GM19035 (cell line): ENCODE results near the gene GPR152.
A peak's percentile ranks its signal among the peaks of the same experiment; 100 is the strongest.
"Not testable (repeated sequence)": the region's sequence is repeated elsewhere in the genome, so short reads cannot be mapped to it uniquely, and the experiment has no call there.

Experiments used
- ATAC-seq: cut with Tn5 transposase; IDR thresholded peaks from one replicate; pipeline ENCODE4 v1.9.1; 2021; ENCODE audit not compliant: unreplicated experiment

GPR152 gene

DNA sequence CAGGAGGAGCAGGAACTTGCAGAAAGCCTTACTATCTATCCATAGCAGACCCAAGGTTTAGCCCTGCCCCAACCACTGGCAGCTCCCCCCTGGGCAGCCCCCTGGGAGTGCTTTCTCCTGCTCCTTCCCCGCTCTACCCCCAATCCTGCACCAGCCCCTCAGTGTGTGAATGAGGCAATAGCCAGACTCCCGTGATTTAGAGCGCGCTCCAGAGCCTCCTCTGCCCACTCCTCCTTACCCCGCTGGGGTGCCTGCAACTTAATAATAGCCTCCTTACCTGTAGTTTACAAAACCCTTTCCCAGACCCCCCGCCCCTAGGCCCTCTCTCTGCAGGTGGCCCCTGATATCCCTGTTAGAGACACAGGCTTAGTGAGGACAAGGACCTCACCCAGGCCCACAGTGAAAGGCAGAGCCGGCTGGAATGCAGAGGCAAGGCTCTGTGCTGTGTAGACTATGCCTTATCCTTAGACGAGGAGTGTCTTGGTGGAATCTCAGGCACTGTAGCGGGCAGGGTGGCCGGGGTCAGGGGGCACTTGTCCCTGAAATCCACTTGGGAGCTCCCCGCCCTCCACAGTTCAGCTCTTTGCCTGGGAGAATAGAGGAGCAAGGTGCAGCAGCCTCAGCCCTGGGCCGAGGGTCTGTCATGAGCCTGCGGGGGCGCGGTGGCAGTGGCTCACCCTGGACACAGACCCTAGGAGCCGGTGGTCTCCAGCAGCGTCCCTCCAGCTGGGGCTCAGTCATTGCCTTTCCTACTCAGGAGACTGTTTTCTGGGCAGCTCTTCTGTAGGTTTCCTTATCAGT lies 41.3 kb downstream of the GPR152 start:
- no peak for ATAC-seq

DNA sequence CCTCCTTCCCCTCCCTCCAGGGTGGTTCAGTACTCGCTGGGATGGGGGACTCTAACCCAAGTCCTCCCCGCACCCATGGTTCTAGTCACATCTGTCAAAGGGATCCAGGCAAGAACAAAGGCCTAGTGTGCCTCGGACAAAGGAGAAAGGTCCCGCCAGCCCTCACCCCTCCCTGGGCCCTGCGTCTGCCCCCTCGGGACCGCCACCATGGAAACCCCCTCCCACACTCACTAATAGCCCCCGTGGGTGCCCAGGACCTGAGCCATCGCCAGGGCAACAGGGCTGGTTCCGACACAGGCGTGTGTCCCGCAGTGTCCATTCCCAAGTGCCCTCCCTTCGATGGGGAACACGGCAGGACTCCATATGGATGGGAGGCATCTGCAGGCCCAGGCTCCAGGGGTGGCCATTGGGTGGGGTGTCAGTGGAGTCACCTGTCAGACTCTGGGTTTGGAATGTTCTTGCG lies 42.1 kb downstream of the GPR152 start:
- no peak for ATAC-seq

DNA sequence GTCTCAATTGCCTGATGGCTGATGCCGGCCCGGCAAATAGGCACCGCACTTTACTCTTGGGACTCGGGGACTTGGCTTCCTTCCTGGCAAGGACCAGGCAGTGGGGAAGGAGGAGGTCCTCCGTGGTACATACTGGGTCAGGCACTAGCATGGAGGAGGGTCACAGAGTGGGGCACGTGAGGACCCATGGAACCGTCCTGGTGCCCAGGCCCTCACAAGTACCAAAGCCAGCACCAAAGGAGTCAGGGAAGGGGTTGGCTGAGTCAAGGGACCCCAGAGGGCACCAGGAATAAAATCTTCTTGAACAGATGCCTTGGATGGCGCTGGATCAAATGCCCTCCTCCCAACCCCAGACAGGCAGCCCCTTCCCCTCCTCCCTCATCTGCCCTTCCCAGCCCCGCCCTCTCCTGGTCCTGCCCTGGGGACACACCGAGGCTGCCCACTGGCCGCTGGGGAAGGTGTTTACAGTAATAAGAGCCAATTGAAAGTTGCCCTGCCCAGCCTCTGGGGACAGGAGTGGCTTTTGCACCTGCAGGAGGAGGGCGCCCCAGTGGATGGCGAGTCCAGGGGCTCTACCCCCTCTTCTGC lies 42.7 kb downstream of the GPR152 start:
- no peak for ATAC-seq

DNA sequence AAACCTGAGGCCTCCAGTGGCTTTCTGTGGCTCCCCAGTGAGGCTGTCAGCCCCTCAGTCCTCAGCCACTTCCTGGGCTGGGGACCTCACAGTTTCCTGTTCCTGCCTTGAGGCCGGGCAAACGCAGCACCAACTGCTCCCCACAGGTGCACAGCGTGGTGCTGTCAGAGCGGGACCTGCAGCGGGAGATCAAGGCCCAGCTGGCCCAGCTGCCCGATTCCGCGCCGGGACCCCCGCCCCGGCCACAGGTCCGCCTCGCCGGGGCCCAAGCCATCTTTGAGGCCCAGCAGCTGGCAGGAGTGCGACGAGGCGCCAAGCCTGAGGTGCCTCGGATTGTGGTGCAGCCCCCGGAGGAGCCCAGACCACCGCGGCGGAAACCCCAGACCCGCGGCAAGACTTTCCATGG lies 43.3 kb downstream of the GPR152 start:
- peak; percentile 65 for ATAC-seq

DNA sequence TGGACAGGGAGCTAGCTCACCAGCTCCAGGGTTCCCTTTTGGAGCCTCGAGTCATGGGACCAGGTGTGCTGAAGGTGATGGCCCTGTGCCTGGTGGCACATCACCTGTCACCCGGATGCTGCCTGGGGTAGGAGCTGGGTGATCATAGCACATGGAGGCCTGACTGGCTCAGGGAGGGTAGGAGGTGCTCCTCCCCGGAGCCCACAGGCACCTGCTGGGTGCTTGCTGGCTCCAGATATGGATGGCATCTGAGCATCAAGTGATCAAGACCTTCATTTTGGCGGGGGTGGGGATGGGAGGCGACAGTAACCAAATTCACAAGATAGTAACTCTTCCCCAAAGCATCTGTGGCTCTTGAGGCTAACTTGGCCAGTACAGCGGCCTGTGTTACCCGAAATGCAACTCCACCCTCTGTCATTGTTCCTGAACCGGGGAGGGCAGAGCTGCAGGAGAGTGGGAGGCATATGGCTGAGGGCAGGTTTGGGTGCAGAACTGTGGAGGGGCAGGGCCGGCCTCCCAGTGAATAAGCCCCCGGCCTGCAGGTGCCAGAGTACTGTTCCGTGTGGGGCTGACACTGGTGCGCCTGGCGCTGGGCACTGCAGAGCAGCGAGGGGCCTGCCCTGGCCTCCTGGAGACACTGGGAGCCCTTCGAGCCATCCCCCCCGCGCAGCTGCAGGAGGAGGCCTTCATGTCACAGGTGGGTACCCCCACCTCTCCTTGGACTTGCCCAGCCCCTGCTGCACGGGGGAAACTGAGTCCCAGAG lies 43.9 kb downstream of the GPR152 start:
- peak; percentile 6 for ATAC-seq

DNA sequence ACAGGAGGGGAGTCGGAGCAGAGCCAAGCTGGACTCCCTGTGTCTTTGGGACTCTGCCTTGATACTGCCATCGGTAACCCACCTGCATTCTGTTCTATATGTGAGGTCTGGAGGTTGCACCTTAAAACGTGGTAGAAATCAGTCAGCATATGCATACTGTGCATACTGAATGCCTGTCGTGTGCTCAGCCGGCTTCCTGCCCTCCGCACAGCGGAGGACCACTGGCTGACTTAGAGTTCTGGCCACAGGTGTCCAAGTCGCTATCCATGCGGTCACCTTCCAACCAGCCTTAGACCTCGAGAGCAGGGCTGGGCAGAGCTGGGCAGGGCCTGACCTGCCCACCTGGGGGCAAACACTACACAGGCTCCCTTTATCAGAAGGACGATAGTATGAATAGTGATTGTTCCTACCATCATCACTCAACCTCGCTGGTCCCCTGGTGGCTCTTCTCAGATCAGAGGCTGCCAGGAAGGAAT lies 44.8 kb downstream of the GPR152 start:
- no peak for ATAC-seq

DNA sequence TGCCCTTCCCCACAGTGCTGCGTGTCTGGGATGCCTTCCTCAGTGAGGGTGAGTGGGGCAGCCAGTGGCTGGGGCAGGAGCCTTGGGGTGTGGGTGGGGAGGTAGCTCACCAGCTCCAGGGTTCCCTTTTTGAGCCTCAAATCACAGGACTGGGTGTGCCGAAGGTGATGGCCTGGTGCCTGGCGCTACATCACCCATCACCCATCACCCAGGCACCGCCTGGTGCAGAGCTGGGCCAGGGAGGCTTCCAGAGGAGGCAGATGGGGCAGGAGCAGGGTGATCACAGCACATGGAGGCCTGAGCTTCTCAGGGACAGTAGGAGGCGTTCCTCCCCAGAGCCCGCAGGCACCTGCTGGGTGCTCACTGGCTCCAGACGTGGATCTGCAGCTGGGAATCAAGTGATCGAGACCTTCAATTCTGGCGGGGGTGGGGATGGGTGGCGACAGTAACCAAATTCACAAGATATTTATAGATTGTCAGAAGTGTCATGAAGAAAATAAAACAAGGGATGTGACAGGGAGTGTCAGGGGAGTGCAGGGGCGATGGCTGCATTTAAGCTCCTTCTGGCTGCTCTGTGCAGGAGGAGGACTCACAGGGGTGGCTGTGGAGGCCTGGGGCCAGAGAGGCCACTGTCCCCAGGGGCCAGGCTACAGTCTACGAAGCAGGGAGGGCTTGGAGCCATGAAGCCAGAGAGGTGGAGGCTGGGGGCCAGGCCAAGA lies 45.4 kb downstream of the GPR152 start:
- no peak for ATAC-seq

DNA sequence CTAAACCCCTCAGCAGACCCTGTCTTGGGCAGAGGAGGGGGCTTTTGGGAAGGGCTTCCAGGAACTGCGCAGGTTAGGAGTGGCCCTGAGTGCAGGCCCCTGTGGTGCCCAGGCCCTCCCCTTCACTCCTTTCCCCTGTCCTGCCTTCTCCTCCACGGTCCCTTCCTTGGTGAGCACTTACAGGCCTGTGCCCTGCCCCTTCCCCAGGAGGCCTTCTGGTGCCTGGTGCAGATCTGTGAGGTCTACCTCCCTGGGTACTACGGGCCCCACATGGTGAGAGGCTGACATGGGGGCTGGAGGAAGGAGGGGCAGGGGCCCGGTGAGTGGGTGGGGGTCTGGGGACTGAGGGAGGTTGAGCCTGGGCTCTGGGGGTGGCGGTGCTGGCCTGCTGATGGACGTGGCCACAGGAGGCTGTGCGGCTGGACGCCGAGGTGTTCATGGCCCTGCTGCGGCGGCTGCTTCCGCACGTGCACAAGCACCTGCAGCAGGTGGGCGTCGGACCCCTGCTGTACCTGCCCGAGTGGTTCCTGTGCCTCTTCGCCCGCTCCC lies 46.0 kb downstream of the GPR152 start:
- no peak for ATAC-seq

DNA sequence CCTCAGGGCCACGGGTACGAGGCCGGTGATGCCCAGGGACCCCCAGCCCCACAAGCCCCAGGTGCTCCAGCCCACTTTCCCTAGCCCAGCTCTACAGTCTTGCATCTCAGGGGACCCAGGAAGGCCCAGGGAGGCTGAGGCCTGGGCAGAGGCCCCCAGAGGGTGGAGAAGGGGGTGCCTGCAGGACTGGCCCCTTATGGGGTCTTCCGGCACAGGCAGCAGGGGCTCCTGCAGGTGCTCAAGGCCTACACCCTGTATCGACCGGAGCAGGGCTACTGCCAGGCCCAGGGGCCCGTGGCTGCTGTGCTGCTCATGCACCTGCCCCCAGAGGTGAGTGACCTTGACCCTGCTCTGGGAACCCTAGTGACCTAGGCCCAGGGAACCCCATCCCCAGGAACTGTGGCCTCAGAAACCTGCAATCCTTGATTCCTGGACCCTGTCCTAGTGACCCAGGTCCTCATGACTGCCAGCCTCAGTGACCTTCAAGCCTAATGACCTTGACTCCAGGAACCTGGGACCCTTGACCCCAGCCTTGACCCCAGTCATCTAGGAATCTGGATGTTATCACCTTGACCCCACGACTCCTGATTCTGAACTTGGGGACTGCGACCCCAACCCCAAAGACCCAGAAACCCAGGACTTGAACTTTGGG lies 46.7 kb downstream of the GPR152 start:
- ATAC-seq = no peak

DNA sequence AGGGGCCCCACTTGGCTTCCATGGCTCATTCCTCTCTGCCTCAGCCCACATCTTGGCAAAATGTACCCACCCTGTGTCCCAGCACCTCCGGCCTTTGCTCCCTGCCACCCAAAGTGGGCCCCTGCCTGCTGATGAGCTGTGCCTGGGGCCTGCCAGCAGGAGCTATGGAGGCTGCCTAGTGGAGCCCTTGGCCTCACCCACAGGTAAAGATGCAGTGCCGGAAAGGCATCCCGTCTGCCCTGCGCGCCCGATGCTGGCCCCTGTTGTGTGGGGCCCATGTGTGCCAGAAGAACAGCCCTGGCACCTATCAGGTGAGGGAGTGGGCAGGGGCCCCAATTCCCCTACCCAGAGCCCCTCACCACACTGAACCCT lies 47.3 kb downstream of the GPR152 start:
- ATAC-seq = no peak

DNA sequence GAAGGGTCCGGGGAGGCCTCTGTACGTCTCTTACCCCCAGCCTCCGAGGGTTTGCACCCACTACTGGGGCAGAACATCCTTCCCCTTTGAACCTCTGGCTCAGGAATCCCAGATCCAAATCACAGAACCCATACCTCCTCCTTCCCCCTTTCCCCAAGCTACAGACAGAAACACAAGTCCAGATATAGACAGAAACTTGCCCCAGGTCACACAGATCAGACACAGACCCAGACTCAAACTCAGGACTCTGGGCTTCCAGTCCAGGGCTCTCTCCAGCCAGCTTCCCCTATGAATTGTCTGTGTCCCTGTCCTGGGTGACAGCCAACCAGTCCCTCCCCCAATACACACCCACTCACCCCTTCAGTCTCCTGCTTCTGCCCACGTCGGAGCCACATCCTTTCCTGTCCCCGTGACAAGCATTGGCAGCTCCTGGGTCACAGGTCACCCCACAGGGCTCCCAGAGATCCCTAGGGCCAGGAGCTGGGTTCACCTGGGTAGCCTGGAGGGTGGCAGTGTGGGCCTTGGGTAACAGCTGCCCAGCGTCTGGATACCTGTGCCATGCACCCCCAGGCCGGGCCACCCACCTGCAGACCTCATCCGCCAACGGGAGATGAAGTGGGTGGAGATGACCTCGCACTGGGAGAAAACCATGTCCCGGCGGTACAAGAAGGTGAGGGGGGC lies 47.9 kb downstream of the GPR152 start:
- ATAC-seq = no peak

DNA sequence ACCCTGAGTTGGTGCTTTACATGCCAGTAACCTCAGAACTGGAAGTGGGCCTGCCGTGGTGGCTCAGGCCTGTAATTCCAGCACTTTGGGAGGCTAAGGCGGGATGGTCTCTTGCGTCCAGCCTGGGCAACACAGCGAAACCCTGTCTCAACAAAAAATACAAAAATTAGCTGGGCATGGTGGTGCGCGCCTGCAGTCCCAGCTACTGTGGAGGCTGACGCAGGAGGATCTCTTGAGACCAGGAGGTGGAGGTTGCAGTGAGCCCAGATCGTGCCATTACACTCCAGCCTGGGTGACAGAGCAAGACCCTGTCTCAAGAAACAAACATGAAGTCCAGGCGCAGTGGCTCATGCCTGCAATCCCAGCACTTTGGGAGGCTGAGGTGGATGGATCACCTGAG lies 49.4 kb downstream of the GPR152 start:
- ATAC-seq = not testable (repeated sequence)

DNA sequence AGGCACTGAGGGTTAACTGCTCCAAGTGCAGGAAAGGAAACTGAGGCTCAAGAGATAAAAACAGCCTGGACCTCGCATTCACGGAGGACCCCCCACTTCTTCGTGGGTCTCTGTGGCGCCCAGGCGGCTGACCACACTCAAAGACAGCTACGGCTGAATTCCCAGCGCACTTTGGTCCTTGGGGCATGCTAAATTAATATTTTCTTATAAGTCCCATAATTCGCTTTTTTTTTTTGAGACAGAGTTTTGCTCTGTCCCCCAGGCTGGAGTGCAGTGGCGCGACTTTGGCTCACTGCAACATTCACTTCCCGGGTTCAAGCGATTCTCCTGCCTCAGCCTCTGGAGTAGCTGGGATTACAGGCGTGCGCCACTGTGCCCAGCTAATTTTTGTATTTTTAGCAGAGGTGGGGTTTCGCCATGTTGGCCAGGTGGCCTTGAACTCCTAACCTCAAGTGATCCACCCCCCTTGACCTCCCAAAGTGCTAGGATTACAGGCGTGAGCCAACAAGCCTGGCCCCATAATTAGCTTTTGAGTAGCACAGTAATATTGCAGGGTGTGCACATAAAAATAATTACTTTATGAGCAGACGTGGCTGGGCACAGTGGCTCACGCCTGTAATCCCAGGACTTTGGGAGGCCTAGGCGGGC lies 50.2 kb downstream of the GPR152 start:
- not testable (repeated sequence) for ATAC-seq

DNA sequence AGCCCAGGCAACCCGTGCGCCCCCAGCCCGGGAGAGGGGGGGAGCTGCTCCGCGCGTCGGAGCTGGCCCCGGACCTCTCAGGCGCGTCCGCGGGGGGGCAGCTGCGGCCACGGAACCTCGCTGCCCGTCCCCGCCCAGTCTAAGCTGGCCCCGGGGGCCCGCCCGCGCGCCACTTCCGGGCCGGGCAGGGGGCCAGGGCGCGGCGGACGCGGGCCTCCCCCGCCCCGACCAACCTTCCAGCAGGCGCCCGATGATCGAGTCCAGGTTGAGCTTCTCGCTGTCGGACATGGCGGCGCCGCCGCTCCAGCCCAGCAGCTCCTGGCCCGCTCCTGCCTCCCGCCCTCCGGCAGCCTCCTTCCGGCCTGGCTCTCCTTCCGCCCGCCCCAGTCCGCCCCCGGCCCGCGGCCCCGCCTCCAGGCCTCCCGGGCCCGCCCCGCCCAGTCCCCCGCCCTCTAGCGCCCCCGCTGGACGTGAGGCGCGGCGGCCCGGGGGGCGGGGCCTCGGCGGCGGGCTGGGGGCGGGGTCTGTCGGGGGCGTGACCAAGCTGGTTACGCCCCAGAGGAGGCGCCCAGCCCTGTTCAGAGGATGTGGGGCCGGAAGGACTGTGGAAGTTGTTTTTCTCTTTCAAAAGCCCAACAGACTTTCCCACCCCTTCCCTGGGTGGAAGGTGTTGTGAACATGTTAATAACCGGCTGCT lies 50.9 kb downstream of the GPR152 start, which contains the start of gene PPP1CA:
TSS of gene PPP1CA (minus strand) at position 364 of the 697 bp plus-strand sequence. CDS start at position 288, 76 bp downstream.
- ATAC-seq = peak; percentile 71
